IPS-18a (cell line): ENCODE measurements around the gene NOL7.

Source experiments
- H3K27ac ChIP-seq: one replicate; pipeline ENCODE4 v1.5.1; 2013; ENCODE audit warnings: low read length
- H3K27me3 ChIP-seq: one replicate; pipeline ENCODE4 v1.6.1; 2013; ENCODE audit warnings: mild to moderate bottlenecking, low read length; ENCODE audit not compliant: control insufficient read depth, insufficient read depth
- H3K36me3 ChIP-seq: one replicate; pipeline ENCODE4 v1.6.1; 2013; ENCODE audit warnings: low read depth, low read length; ENCODE audit not compliant: control insufficient read depth
- H3K4me1 ChIP-seq: one replicate; pipeline ENCODE4 v1.6.1; 2013; ENCODE audit warnings: low read depth, low read length; ENCODE audit not compliant: control insufficient read depth
- H3K4me3 ChIP-seq: one replicate; pipeline ENCODE4 v1.5.1; 2013; ENCODE audit warnings: low read length
- H3K9ac ChIP-seq: one replicate; pipeline ENCODE4 v1.6.1; 2013; ENCODE audit warnings: mild to moderate bottlenecking, low read length, moderate library complexity
- H3K9me3 ChIP-seq: one replicate; pipeline ENCODE4 v1.6.1; 2013; ENCODE audit warnings: low read depth, low read length; ENCODE audit not compliant: control insufficient read depth

NOL7 gene

GRCh38 chr6:13577926-13578325, 37.2 kb upstream of the NOL7 start:
- H3K9me3 ChIP-seq: no peaks in the 10 kb centered on the region
- H3K27ac ChIP-seq: no peak overlapping the region
- peaks cover 9% of the 10 kb centered on the region for H3K36me3 ChIP-seq
- H3K27me3 ChIP-seq: no peaks in the 10 kb centered on the region
- no peak overlapping the region for H3K9ac ChIP-seq
- no peak overlapping the region for H3K4me3 ChIP-seq
- peaks cover 9% of the 10 kb centered on the region for H3K4me1 ChIP-seq

GRCh38 chr6:13579911-13580310, 35.2 kb upstream of the NOL7 start:
- no peak overlapping the region for H3K9ac ChIP-seq
- no peak overlapping the region for H3K4me3 ChIP-seq
- H3K27me3 ChIP-seq: no peaks in the 10 kb centered on the region
- no peaks in the 10 kb centered on the region for H3K4me1 ChIP-seq
- peaks cover 9% of the 10 kb centered on the region for H3K36me3 ChIP-seq
- H3K27ac ChIP-seq: no peak overlapping the region
- no peaks in the 10 kb centered on the region for H3K9me3 ChIP-seq

- Histone ChIP-seq H3K9me3 (no peaks in the 10 kb centered on the region), H3K36me3 (peaks cover 9% of the 10 kb centered on the region), H3K27ac (no peak overlapping the region), H3K4me1 (no peaks in the 10 kb centered on the region), H3K4me3 (no peak overlapping the region), H3K27me3 (no peaks in the 10 kb centered on the region), H3K9ac (no peak overlapping the region)
These were observed 33.4 kb upstream of the NOL7 start for GRCh38 chr6:13581700-13582229.

GRCh38 chr6:13586603-13587542, 28.3 kb upstream of the NOL7 start:
- H3K4me1 ChIP-seq: no peaks in the 10 kb centered on the region
- H3K9me3 ChIP-seq: no peaks in the 10 kb centered on the region
- H3K36me3 ChIP-seq: peaks cover 12% of the 10 kb centered on the region
- H3K27ac ChIP-seq: no peak overlapping the region
- H3K27me3 ChIP-seq: no peaks in the 10 kb centered on the region
- no peak overlapping the region for H3K4me3 ChIP-seq
- H3K9ac ChIP-seq: no peak overlapping the region

GRCh38 chr6:13589801-13590200, 25.3 kb upstream of the NOL7 start:
- Histone ChIP-seq H3K4me3 (no peak overlapping the region), H3K27ac (no peak overlapping the region), H3K4me1 (no peaks in the 10 kb centered on the region), H3K27me3 (no peaks in the 10 kb centered on the region), H3K9me3 (no peaks in the 10 kb centered on the region), H3K9ac (no peak overlapping the region), H3K36me3 (peaks cover 16% of the 10 kb centered on the region)

- H3K9me3 ChIP-seq: no peaks in the 10 kb centered on the region
- H3K27me3 ChIP-seq: no peaks in the 10 kb centered on the region
- H3K4me1 ChIP-seq: no peaks in the 10 kb centered on the region
- peaks cover 24% of the 10 kb centered on the region for H3K36me3 ChIP-seq
- H3K27ac ChIP-seq: no peak overlapping the region
- no peak overlapping the region for H3K4me3 ChIP-seq
- H3K9ac ChIP-seq: no peak overlapping the region
These were observed 24.5 kb upstream of the NOL7 start for GRCh38 chr6:13590574-13591153.

GRCh38 chr6:13591205-13591921, 23.8 kb upstream of the NOL7 start:
- Histone ChIP-seq H3K27me3 (no peaks in the 10 kb centered on the region), H3K4me1 (no peaks in the 10 kb centered on the region), H3K36me3 (peaks cover 30% of the 10 kb centered on the region), H3K4me3 (no peak overlapping the region), H3K27ac (no peak overlapping the region), H3K9ac (no peak overlapping the region), H3K9me3 (no peaks in the 10 kb centered on the region)

GRCh38 chr6:13593103-13593502, 22.0 kb upstream of the NOL7 start:
- Histone ChIP-seq H3K9me3 (no peaks in the 10 kb centered on the region), H3K4me1 (no peaks in the 10 kb centered on the region), H3K27ac (no peak overlapping the region), H3K36me3 (peaks cover 34% of the 10 kb centered on the region), H3K27me3 (no peaks in the 10 kb centered on the region), H3K9ac (no peak overlapping the region), H3K4me3 (no peak overlapping the region)

- Histone ChIP-seq H3K9me3 (no peaks in the 10 kb centered on the region), H3K4me1 (no peaks in the 10 kb centered on the region), H3K27me3 (no peaks in the 10 kb centered on the region), H3K27ac (no peak overlapping the region), H3K36me3 (peaks cover 33% of the 10 kb centered on the region), H3K4me3 (no peak overlapping the region), H3K9ac (no peak overlapping the region)
These were observed 21.4 kb upstream of the NOL7 start for GRCh38 chr6:13593720-13594119.

- H3K36me3 ChIP-seq: peaks cover 46% of the 10 kb centered on the region
- H3K9ac ChIP-seq: no peak overlapping the region
- no peaks in the 10 kb centered on the region for H3K9me3 ChIP-seq
- H3K4me1 ChIP-seq: no peaks in the 10 kb centered on the region
- H3K27ac ChIP-seq: no peak overlapping the region
- H3K27me3 ChIP-seq: no peaks in the 10 kb centered on the region
- no peak overlapping the region for H3K4me3 ChIP-seq
These were observed 18.1 kb upstream of the NOL7 start for GRCh38 chr6:13597073-13597472.

GRCh38 chr6:13600036-13600435, 15.1 kb upstream of the NOL7 start:
- Histone ChIP-seq H3K9me3 (no peaks in the 10 kb centered on the region), H3K36me3 (peaks cover 40% of the 10 kb centered on the region), H3K27ac (no peak overlapping the region), H3K9ac (no peak overlapping the region), H3K4me1 (no peaks in the 10 kb centered on the region), H3K27me3 (no peaks in the 10 kb centered on the region), H3K4me3 (no peak overlapping the region)
